GM10248 (cell line): Measurements from ENCODE around the gene PSMD5.

Source experiments
- CTCF ChIA-PET: fragments of 300-600 bp; sonication (Branson Sonifier 250); formaldehyde crosslinking; extraction: SDS; loops from one replicate; lab custom pipeline; 2021; ENCODE audit warnings: antibody characterized with exemption; lab: Yijun Ruan, JAX
- POLR2A ChIA-PET: fragments of 350-650 bp; sonication (Branson Sonifier 250); formaldehyde crosslinking; extraction: SDS; loops from one replicate; lab custom pipeline; 2020; ENCODE audit warnings: antibody characterized with exemption; lab: Yijun Ruan, JAX
- DNase-seq: peaks from one replicate; pipeline ENCODE4 v3.0.0; 2012; ENCODE audit errors: extremely low spot score
- CTCF ChIP-seq: IDR thresholded peaks from 2 replicates; pipeline ENCODE4 v1.5.1; 2012; ENCODE audit warnings: mild to moderate bottlenecking, low read depth; ENCODE audit errors: extremely low read depth, missing control alignments, control extremely low read depth

The PSMD5 gene

GRCh38 chr9:120777229-120777628 lies 65.5 kb downstream of the PSMD5 start:
- POLR2A ChIA-PET: no interaction called here
- no peak for DNase-seq
- CTCF ChIA-PET: interaction anchor here (2.3 kb wide), 1 partner anchor 10 kb away, joined by 10 read pairs; no protein-coding TSS in a partner anchor
- TF ChIP-seq CTCF: no peak

GRCh38 chr9:120776788-120777187 lies 65.9 kb downstream of the PSMD5 start:
- TF ChIP-seq CTCF: no peak
- ChIA-PET CTCF (interaction anchor here (2.3 kb wide), 1 partner anchor 10 kb away, joined by 10 read pairs; no protein-coding TSS in a partner anchor), POLR2A (no interaction called here)
- no peak for DNase-seq

- ChIA-PET POLR2A (no interaction called here), CTCF (interaction anchor here (2.3 kb wide), 1 partner anchor 9 kb away, joined by 10 read pairs; no protein-coding TSS in a partner anchor)
- no peak for DNase-seq
- no peak for TF ChIP-seq CTCF
Observed at GRCh38 chr9:120775859-120776258, 66.9 kb downstream of the PSMD5 start.

- POLR2A ChIA-PET: interaction anchor here (0.7 kb wide), 1 partner anchor 25 kb away, joined by 3 read pairs; no protein-coding TSS in a partner anchor
- CTCF ChIA-PET: interaction anchor here (0.6 to 3.1 kb wide), 3 partner anchors 11 to 254 kb away, joined by 3 to 12 read pairs (median 6); no protein-coding TSS in a partner anchor
Observed at GRCh38 chr9:120774719-120775118, 68.0 kb downstream of the PSMD5 start.

GRCh38 chr9:120773256-120773655 lies 69.5 kb downstream of the PSMD5 start:
- CTCF ChIA-PET: interaction anchor here (0.9 to 3.1 kb wide), 5 partner anchors 9 to 166 kb away, joined by 3 to 12 read pairs (median 4); no protein-coding TSS in a partner anchor
- POLR2A ChIA-PET: no interaction called here
- no peak for DNase-seq
- no peak for TF ChIP-seq CTCF

More at GRCh38 chr9:120774719-120775118, 68.0 kb downstream of the PSMD5 start:
- DNase-seq: no peak
- no peak for TF ChIP-seq CTCF

GRCh38 chr9:120770931-120771330 lies 71.8 kb downstream of the PSMD5 start:
- CTCF ChIA-PET: interaction anchor here (0.6 to 1.0 kb wide), 2 partner anchors 8 to 16 kb away, joined by 3 read pairs; no protein-coding TSS in a partner anchor
- no peak for DNase-seq
- POLR2A ChIA-PET: no interaction called here
- TF ChIP-seq CTCF: no peak
